HCT116 (cell line): Measurements from ENCODE around the gene WDR76.

Experiments
- CTCF ChIP-seq, 3 experiments: fragments of 200-600 bp in 1 of 3; sonication (generic) in 1 of 3; IDR thresholded peaks in 2 of 3; conservative IDR thresholded peaks in 1 of 3; 2 replicates each; pipeline ENCODE4 v1.5.1; 2012 to 2017; ENCODE audit warnings: low read depth in 2 of 3, low read length in 2 of 3, antibody characterized with exemption in 1 of 3, borderline replicate concordance in 1 of 3, control low read depth in 1 of 3, mild to moderate bottlenecking in 1 of 3, mixed read lengths in 1 of 3, mixed run types in 1 of 3, moderate library complexity in 1 of 3; ENCODE audit not compliant: insufficient read depth in 1 of 3
- ELF1 ChIP-seq: IDR thresholded peaks from 2 replicates; pipeline ENCODE4 v1.6.1; 2012; ENCODE audit warnings: low read depth, borderline replicate concordance
- EZH2 ChIP-seq: fragments of 200-600 bp; sonication (generic); IDR thresholded peaks from 2 replicates; pipeline ENCODE4 v1.6.1; 2017; ENCODE audit warnings: antibody characterized with exemption, mixed run types
- POLR2A ChIP-seq: IDR thresholded peaks from 2 replicates; pipeline ENCODE4 v1.7.0; 2011; ENCODE audit warnings: borderline replicate concordance; ENCODE audit not compliant: insufficient read depth, insufficient read length; ENCODE audit errors: extremely low read depth
- REST ChIP-seq: IDR thresholded peaks from 2 replicates; pipeline ENCODE4 v1.6.1; 2012; ENCODE audit warnings: low read depth
- SP1 ChIP-seq: IDR thresholded peaks from 2 replicates; pipeline ENCODE4 v1.6.1; 2012; ENCODE audit warnings: low read depth
- TCF7L2 ChIP-seq: IDR thresholded peaks from 2 replicates; pipeline ENCODE4 v1.7.0; 2011; ENCODE audit warnings: borderline replicate concordance, inconsistent platforms; ENCODE audit not compliant: insufficient read depth, insufficient read length; ENCODE audit errors: extremely low read depth
- ZFX ChIP-seq: fragments of 450-650 bp; IDR thresholded peaks from 2 replicates; pipeline ENCODE4 v1.6.1; 2017
- ZNF274 ChIP-seq: fragments of 200-500 bp; sonication (Bioruptor generic); IDR thresholded peaks from 2 replicates; pipeline ENCODE4 v1.6.1; 2014; ENCODE audit warnings: mild to moderate bottlenecking, low read depth, low read length, inconsistent platforms

- TF ChIP-seq SP1 (no peak), CTCF (IDR thresholded peaks at IDR 0.05 in 2 of 3, conservative IDR thresholded peaks at IDR 0.05 in 1 of 3; ENCODE audit: borderline replicate concordance in 1 of 3, insufficient read depth in 1 of 3, low read depth in 2 of 3, low read length in 2 of 3) (no peak), EZH2 (no peak), ELF1 (no peak), REST (no peak), POLR2A (no peak), ZNF274 (no peak), ZFX (no peak), TCF7L2 (no peak)
These were observed 32.3 kb upstream of the WDR76 start for GRCh38 chr15:43794269-43795037.
